Calu3 (cell line): ENCODE results near the gene DNAH6. TPM values are rescaled to one million over a fixed set of nuclear protein-coding genes. Genes with fewer than 3 reads are reported as not detected.

Experiments used
- BruUV-seq: library from RNA; stranded (reverse); fragments of 400-500 nt; replicated peaks from 2 replicates; lab custom pipeline; 2021; lab: Mats Ljungman, UMichigan
- CTCF ChIA-PET: fragments of 300-600 bp; sonication (Branson Sonifier 250); formaldehyde crosslinking; loops from one replicate; lab custom pipeline; 2022; ENCODE audit warnings: antibody characterized with exemption; lab: Charles Lee
- DNase-seq: peaks from one replicate; pipeline ENCODE4 v3.0.0; 2022
- H3K27ac Mint-ChIP-seq: one replicate; pipeline ENCODE4 v1.8.0; 2022; ENCODE audit warnings: mixed read lengths; ENCODE audit not compliant: unreplicated experiment
- H3K27me3 Mint-ChIP-seq: one replicate; pipeline ENCODE4 v1.8.0; 2022; ENCODE audit warnings: mixed read lengths; ENCODE audit not compliant: unreplicated experiment
- H3K36me3 Mint-ChIP-seq: one replicate; pipeline ENCODE4 v1.8.0; 2022; ENCODE audit warnings: mild to moderate bottlenecking, moderate library complexity, mixed read lengths; ENCODE audit not compliant: insufficient read depth, unreplicated experiment
- H3K4me1 Mint-ChIP-seq: one replicate; pipeline ENCODE4 v1.8.0; 2022; ENCODE audit warnings: mild to moderate bottlenecking, low read depth, mixed read lengths; ENCODE audit not compliant: unreplicated experiment
- H3K4me3 Mint-ChIP-seq: one replicate; pipeline ENCODE4 v1.8.0; 2022; ENCODE audit warnings: mild to moderate bottlenecking, low read depth, moderate library complexity, mixed read lengths; ENCODE audit not compliant: unreplicated experiment
- H3K9me3 Mint-ChIP-seq: one replicate; pipeline ENCODE4 v1.8.0; 2022; ENCODE audit warnings: low read depth, mixed read lengths; ENCODE audit not compliant: unreplicated experiment
- CTCF ChIP-seq: fragments of 200-600 bp; IDR thresholded peaks from one replicate; pipeline ENCODE4 v1.8.0; 2022; ENCODE audit warnings: antibody characterized with exemption; ENCODE audit not compliant: unreplicated experiment
- intact Hi-C: fragments of 100-400 bp; cut with micrococcal nuclease; formaldehyde crosslinking; loops from one replicate; pipeline ENCODE4 v1.10.0; 2022; ENCODE audit not compliant: unreplicated experiment
- total RNA-seq: library from RNA; stranded (reverse); gene quantifications from 2 replicates; pipeline ENCODE4 v1.2.3, GENCODE V29; 2022

Gene DNAH6
- total RNA-seq, 1 experiment from 2014 or later: 1.3 TPM

- H3K27ac Mint-ChIP-seq: no peak overlapping the region
- no peak overlapping the region for H3K4me3 Mint-ChIP-seq
- no peaks in the 10 kb centered on the region for H3K9me3 Mint-ChIP-seq
- BruUV-seq: no TSS peak
- CTCF ChIA-PET: interaction anchor here (0.6 kb wide), 1 partner anchor 113 kb away, joined by 6 read pairs; no protein-coding TSS in a partner anchor
- H3K27me3 Mint-ChIP-seq: no peaks in the 10 kb centered on the region
- no peaks in the 10 kb centered on the region for H3K4me1 Mint-ChIP-seq
- no peak for TF ChIP-seq CTCF
- no peaks in the 10 kb centered on the region for H3K36me3 Mint-ChIP-seq
- intact Hi-C loops: no loop called here
- no peak for DNase-seq
Observed at GRCh38 chr2:84793641-84794040, 277.3 kb downstream of the DNAH6 start.

GRCh38 chr2:84796798-84797197, 280.5 kb downstream of the DNAH6 start:
- CTCF ChIA-PET: interaction anchor here (0.5 kb wide), 1 partner anchor 530 kb away, joined by 3 read pairs; no protein-coding TSS in a partner anchor
- Mint-ChIP-seq H3K4me3 (no peak overlapping the region), H3K36me3 (no peaks in the 10 kb centered on the region), H3K27me3 (peaks cover 4% of the 10 kb centered on the region), H3K4me1 (no peaks in the 10 kb centered on the region), H3K9me3 (no peaks in the 10 kb centered on the region), H3K27ac (no peak overlapping the region)
- no peak for TF ChIP-seq CTCF
- intact Hi-C loops: no loop called here
- DNase-seq: no peak
- no TSS peak for BruUV-seq

GRCh38 chr2:84797271-84797670, 281.0 kb downstream of the DNAH6 start:
- no peak for TF ChIP-seq CTCF
- no peak for DNase-seq
- H3K4me1 Mint-ChIP-seq: no peaks in the 10 kb centered on the region
- H3K4me3 Mint-ChIP-seq: no peak overlapping the region
- BruUV-seq: no TSS peak
- peaks cover 8% of the 10 kb centered on the region for H3K27me3 Mint-ChIP-seq
- no peaks in the 10 kb centered on the region for H3K9me3 Mint-ChIP-seq
- intact Hi-C loops: no loop called here
- no peak overlapping the region for H3K27ac Mint-ChIP-seq
- H3K36me3 Mint-ChIP-seq: no peaks in the 10 kb centered on the region
- CTCF ChIA-PET: interaction anchor here (0.5 kb wide), 1 partner anchor 529 kb away, joined by 3 read pairs; no protein-coding TSS in a partner anchor

- TF ChIP-seq CTCF: no peak
- CTCF ChIA-PET: no interaction called here
- Mint-ChIP-seq H3K27ac (no peak overlapping the region), H3K27me3 (peaks cover 12% of the 10 kb centered on the region), H3K4me3 (no peak overlapping the region), H3K36me3 (no peaks in the 10 kb centered on the region), H3K4me1 (no peaks in the 10 kb centered on the region), H3K9me3 (no peaks in the 10 kb centered on the region)
- intact Hi-C loops: no loop called here
- no TSS peak for BruUV-seq
- no peak for DNase-seq
Observed at GRCh38 chr2:84799772-84800171, 283.5 kb downstream of the DNAH6 start.
